Lung (tissue), 12 donors: ENCODE measurements around the gene BDH1. TPM values are rescaled to one million over a fixed set of nuclear protein-coding genes. Genes with fewer than 3 reads are reported as not detected.

Experiments used
- ATAC-seq: fragments of 200-7000 bp; cut with Tn5 transposase; one replicate; pipeline ENCODE4 v1.9.1; 2020; ENCODE audit warnings: moderate number of reproducible peaks; ENCODE audit not compliant: insufficient read depth, low FRiP score
- DNase-seq, 3 donors: peaks; one replicate each; pipeline ENCODE4 v3.0.0-alpha.2; 2013 to 2017
- H3K27ac ChIP-seq, 2 donors: one replicate each; pipeline ENCODE4 v1.5.1; 2013; ENCODE audit warnings: mild to moderate bottlenecking in 2 of 2, moderate library complexity in 2 of 2, control low read depth in 1 of 2, inconsistent platforms in 1 of 2, low read depth in 1 of 2, low read length in 1 of 2
- H3K27me3 ChIP-seq, 3 donors: one replicate each; pipeline ENCODE4 v1.5.1; 2013; ENCODE audit warnings: low read length in 2 of 3; ENCODE audit not compliant: control insufficient read depth in 3 of 3, insufficient read depth in 3 of 3
- H3K36me3 ChIP-seq, 4 donors: one replicate each; pipeline ENCODE4 v1.5.1; 2013; ENCODE audit warnings: low read length in 4 of 4, mild to moderate bottlenecking in 1 of 4, moderate library complexity in 1 of 4; ENCODE audit not compliant: control insufficient read depth in 4 of 4, insufficient read depth in 4 of 4
- H3K4me1 ChIP-seq, 5 donors: one replicate each; pipeline ENCODE4 v1.5.1; 2013; ENCODE audit warnings: low read length in 5 of 5, mild to moderate bottlenecking in 2 of 5, moderate library complexity in 1 of 5; ENCODE audit not compliant: control insufficient read depth in 5 of 5, insufficient read depth in 5 of 5
- H3K4me3 ChIP-seq: one replicate; pipeline ENCODE4 v1.5.1; 2013; ENCODE audit warnings: mild to moderate bottlenecking, control low read depth, moderate library complexity
- H3K9ac ChIP-seq, 2 donors: one replicate each; pipeline ENCODE4 v1.5.1; 2013; ENCODE audit warnings: low read length in 2 of 2, control low read depth in 1 of 2; ENCODE audit not compliant: insufficient read depth in 1 of 2
- H3K9me3 ChIP-seq, 4 donors: one replicate each; pipeline ENCODE4 v1.5.1; 2013; ENCODE audit warnings: low read length in 3 of 4, mild to moderate bottlenecking in 1 of 4, moderate library complexity in 1 of 4; ENCODE audit not compliant: control insufficient read depth in 4 of 4, insufficient read depth in 3 of 4
- WGBS, 2 donors: extraction: QIAGEN DNeasy Blood & Tissue Kit; methylation state at CpG; one replicate each; pipeline ENCODE4 v1.1.7; 2013; 5-methylcytosine and 5-hydroxymethylcytosine counted together
- polyA plus RNA-seq, 2 donors: library from polyadenylated mRNA; stranded (reverse); fragments of 200-250 nt; gene quantifications; one replicate each; pipeline ENCODE4 v1.2.1, GENCODE V29; 2013
- total RNA-seq, 2 donors: library from RNA; depleted of rRNA in 1 of 2; stranded (reverse); fragments of >200 nt in 1 of 2; gene quantifications; one replicate each; pipeline ENCODE4 v1.2.1, GENCODE V29; 2014 to 2021
- TF ChIP-seq, protein P1 (sequence below): IDR thresholded peaks from 2 replicates; pipeline ENCODE4 v1.5.1; 2012; ENCODE audit warnings: mild to moderate bottlenecking; ENCODE audit errors: control extremely low read depth, extremely low read depth
- donor health status: control.
- donor health status: control.
- donor health status: Bipolar disorder and iron deficiency.
- donor health status: healthy.
- donor health status: DM: yes; HTN: yes; CAD: no.

Gene BDH1
- total and polyA plus RNA-seq, 4 donors = 14.3 to 32.8 (median 17.0) TPM

DNA sequence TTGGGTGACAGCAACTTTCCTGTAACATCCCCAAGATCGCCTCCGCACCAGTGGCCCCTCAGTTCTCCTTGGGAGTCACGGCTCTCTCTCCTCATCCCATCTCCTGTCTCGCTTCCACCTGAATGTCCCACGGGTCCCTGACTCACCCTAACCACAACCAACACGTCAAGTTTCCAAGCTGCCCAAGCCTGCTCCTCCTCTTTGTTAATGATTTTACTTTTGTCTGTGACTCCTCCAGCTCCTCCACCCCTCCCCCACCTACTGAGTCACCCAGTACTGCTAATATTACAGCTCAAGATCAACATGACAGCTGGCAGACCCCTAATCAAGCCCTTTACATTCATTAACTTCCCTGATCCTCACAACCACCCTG, 39.3 kb downstream of the BDH1 start:
- peaks cover 0 to 13% (median 6%) of the 10 kb centered on the region in 5 donors for H3K4me1 ChIP-seq
- H3K36me3 ChIP-seq = peaks cover 0 to 2% (median 0%) of the 10 kb centered on the region in 4 donors
- H3K4me3 ChIP-seq = no peak overlapping the region
- H3K27me3 ChIP-seq = no peaks in the 10 kb centered on the region
- TF ChIP-seq, protein P1, sequence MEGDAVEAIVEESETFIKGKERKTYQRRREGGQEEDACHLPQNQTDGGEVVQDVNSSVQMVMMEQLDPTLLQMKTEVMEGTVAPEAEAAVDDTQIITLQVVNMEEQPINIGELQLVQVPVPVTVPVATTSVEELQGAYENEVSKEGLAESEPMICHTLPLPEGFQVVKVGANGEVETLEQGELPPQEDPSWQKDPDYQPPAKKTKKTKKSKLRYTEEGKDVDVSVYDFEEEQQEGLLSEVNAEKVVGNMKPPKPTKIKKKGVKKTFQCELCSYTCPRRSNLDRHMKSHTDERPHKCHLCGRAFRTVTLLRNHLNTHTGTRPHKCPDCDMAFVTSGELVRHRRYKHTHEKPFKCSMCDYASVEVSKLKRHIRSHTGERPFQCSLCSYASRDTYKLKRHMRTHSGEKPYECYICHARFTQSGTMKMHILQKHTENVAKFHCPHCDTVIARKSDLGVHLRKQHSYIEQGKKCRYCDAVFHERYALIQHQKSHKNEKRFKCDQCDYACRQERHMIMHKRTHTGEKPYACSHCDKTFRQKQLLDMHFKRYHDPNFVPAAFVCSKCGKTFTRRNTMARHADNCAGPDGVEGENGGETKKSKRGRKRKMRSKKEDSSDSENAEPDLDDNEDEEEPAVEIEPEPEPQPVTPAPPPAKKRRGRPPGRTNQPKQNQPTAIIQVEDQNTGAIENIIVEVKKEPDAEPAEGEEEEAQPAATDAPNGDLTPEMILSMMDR = no peak
- WGBS, 2 donors = 82 to 85% methylated on average over 6 of the region's 6 CpGs
- H3K9ac ChIP-seq = no peak overlapping the region
- no peaks in the 10 kb centered on the region for H3K9me3 ChIP-seq
- DNase-seq = no peak
- ATAC-seq = no peak
- H3K27ac ChIP-seq = no peak overlapping the region

DNA sequence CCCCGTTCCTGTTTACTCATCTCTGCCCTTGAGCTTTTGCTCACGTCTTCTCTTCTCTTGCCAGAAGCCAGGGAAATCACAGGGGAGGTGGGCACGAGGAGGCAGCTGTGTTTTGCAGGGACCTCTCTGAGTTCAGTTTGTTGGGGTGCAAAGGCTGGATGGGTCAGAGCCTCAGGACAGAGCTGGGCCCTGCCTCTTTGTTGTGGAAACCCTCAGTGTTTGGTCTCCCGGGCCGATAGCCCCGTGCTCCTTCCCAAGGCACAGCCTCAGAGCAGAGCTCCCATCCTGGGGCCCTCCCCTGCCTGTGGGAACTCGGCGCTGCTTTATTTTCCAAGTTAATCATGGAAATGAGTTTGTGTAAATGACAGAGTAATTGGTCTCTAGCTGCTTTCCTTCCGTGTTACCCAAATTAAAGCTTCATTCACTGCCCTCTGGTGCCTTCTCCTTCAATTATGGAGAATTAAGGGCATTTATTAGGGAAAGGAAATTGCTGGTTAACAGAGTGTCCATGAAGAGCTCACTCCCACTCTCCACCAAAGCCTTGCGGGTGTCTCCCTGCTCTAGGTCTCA, 40.9 kb downstream of the BDH1 start:
- no peak for DNase-seq
- WGBS, 2 donors = 85 to 91% methylated on average over 10 of the region's 10 CpGs
- Histone ChIP-seq H3K27ac (no peak overlapping the region), H3K27me3 (no peaks in the 10 kb centered on the region), H3K36me3 (peaks cover 0 to 2% (median 0%) of the 10 kb centered on the region in 4 donors), H3K9me3 (no peaks in the 10 kb centered on the region), H3K9ac (no peak overlapping the region), H3K4me1 (peaks cover 0 to 3% (median 0%) of the 10 kb centered on the region in 5 donors), H3K4me3 (no peak overlapping the region)
- no peak for ATAC-seq
- TF ChIP-seq, protein P1 = no peak

DNA sequence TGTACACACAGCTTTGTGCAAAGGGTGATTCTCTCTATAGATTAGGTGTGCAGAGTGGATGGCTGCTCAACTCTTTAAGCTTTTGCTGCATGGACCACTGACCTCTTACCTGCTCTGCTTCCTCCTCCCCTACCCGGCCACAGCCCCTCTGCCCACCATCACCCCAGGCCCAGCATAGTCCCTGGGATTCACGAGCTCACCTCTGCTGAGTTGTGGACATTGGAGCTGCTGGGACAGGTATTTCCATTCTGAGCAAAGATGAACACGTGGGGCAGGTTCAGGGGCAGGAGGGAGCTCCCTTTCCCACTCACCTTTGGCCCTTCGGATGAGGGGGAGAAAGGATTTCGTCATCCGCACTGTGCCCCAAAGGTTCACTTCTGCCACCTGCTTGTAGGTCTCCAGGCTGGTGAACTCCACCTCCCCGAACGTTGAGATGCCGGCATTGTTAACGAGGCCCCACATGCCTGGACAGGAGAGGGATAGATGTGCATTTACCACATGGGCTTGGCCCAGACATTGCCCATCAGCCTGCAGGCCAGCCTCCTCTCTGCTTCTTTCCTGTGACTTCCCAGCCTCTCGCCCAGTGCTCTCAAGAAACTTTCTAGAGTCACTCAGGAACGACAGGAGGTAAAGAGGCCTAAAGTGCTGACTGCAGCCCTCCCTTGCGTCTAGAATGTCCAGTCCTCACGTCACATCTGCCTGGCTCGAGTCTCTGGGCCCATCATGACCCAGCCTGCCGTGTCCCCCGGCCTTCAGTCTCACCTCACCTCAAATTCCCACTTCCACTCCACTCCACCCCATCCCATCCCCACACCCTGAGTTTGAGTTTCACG, 41.6 kb downstream of the BDH1 start:
- no peak for DNase-seq
- ATAC-seq = no peak
- TF ChIP-seq, protein P1 = no peak

More for the DNA sequence above, 41.6 kb downstream of the BDH1 start:
- H3K4me1 ChIP-seq = peaks cover 0 to 10% (median 0%) of the 10 kb centered on the region in 5 donors
- H3K4me3 ChIP-seq = no peak overlapping the region
- H3K9me3 ChIP-seq = no peaks in the 10 kb centered on the region
- 91 to 94% methylated on average over 18 of the region's 18 CpGs for WGBS, 2 donors
- peaks cover 0 to 2% (median 0%) of the 10 kb centered on the region in 4 donors for H3K36me3 ChIP-seq
- no peak overlapping the region for H3K27ac ChIP-seq
- no peaks in the 10 kb centered on the region for H3K27me3 ChIP-seq
- H3K9ac ChIP-seq = no peak overlapping the region
